Activated T-cell treated with anti-CD3 and anti-CD28 coated beads, Interleukin-2, amount 50 U/mL, for 1 hour (primary cell): ENCODE results near the gene CFAP46.
"Not testable (repeated sequence)": the region's sequence is repeated elsewhere in the genome, so short reads cannot be mapped to it uniquely, and the experiment has no call there.

Source experiments
- DNase-seq: peaks from one replicate; pipeline ENCODE4 v3.0.0-alpha.2; 2020

Gene CFAP46

GRCh38 chr10:132785723-132786475 lies 156.5 kb downstream of the CFAP46 start, which contains the start of gene NKX6-2:
TSS of gene NKX6-2 (minus strand) at chr10:132786147. CDS start at chr10:132785948, 199 bp downstream.
- no peak for DNase-seq

- DNase-seq = no peak
Measured at GRCh38 chr10:132784866-132785722, 157.3 kb downstream of the CFAP46 start.

GRCh38 chr10:132783940-132784865 lies 158.2 kb downstream of the CFAP46 start:
- DNase-seq = no peak

- no peak for DNase-seq
Measured at GRCh38 chr10:132783165-132783939, 159.0 kb downstream of the CFAP46 start.

- DNase-seq = no peak
Measured at GRCh38 chr10:132781556-132781955, 160.8 kb downstream of the CFAP46 start.

GRCh38 chr10:132780356-132780755 lies 162.0 kb downstream of the CFAP46 start:
- no peak for DNase-seq

- DNase-seq = no peak
Measured at GRCh38 chr10:132779549-132780294, 162.6 kb downstream of the CFAP46 start.

GRCh38 chr10:132777441-132777840 lies 164.9 kb downstream of the CFAP46 start:
- no peak for DNase-seq

- no peak for DNase-seq
Measured at GRCh38 chr10:132776821-132777220, 165.5 kb downstream of the CFAP46 start.

GRCh38 chr10:132776186-132776585 lies 166.2 kb downstream of the CFAP46 start:
- DNase-seq = no peak

- no peak for DNase-seq
Measured at GRCh38 chr10:132774902-132775863, 167.2 kb downstream of the CFAP46 start.

GRCh38 chr10:132774181-132774901 lies 168.0 kb downstream of the CFAP46 start:
- no peak for DNase-seq

- not testable (repeated sequence) for DNase-seq
Measured at GRCh38 chr10:132772816-132773215, 169.6 kb downstream of the CFAP46 start.

- DNase-seq = no peak
Measured at GRCh38 chr10:132770061-132771021, 172.0 kb downstream of the CFAP46 start.

- no peak for DNase-seq
Measured at GRCh38 chr10:132768346-132769248, 173.8 kb downstream of the CFAP46 start.

GRCh38 chr10:132766291-132766690 lies 176.1 kb downstream of the CFAP46 start:
- no peak for DNase-seq

GRCh38 chr10:132765435-132765834 lies 176.9 kb downstream of the CFAP46 start:
- DNase-seq = no peak
